Muscle of arm (tissue), 12 donors: ENCODE results near the gene CHRM5. TPM values are rescaled to one million over a fixed set of nuclear protein-coding genes. Genes with fewer than 3 reads are reported as not detected.
"Not testable (repeated sequence)": the region's sequence is repeated elsewhere in the genome, so short reads cannot be mapped to it uniquely, and the experiment has no call there.

ENCODE experiments used
- DNase-seq: peaks from one replicate; pipeline ENCODE4 v3.0.0-alpha.2; 2013
- polyA plus RNA-seq, 12 donors: library from polyadenylated mRNA; unstranded; fragments of 120-200 nt; gene quantifications; one replicate each; pipeline ENCODE4 v1.2.1, GENCODE V29; 2013; ENCODE audit not compliant: insufficient read length in 12 of 12

Gene CHRM5
- polyA plus RNA-seq, 12 donors: 0.04 to 0.17 (median 0.08) TPM; not detected in 4

GRCh38 chr15:34038871-34039789 lies 70.8 kb downstream of the CHRM5 start, which contains the start of gene AVEN:
AVEN (minus strand) TSS chr15:34039204; CDS start chr15:34039046, 158 bp downstream.
- peak; percentile 22 for DNase-seq

GRCh38 chr15:34039790-34040113 lies 71.5 kb downstream of the CHRM5 start:
- no peak for DNase-seq

- DNase-seq: no peak
Measured at GRCh38 chr15:34043391-34043790, 75.1 kb downstream of the CHRM5 start.

- DNase-seq: no peak
Measured at GRCh38 chr15:34043813-34044212, 75.5 kb downstream of the CHRM5 start.

GRCh38 chr15:34046471-34047145 lies 78.3 kb downstream of the CHRM5 start:
- no peak for DNase-seq

- DNase-seq: no peak
Measured at GRCh38 chr15:34047893-34048775, 79.8 kb downstream of the CHRM5 start.

GRCh38 chr15:34049112-34049511 lies 80.8 kb downstream of the CHRM5 start:
- no peak for DNase-seq

GRCh38 chr15:34050385-34050784 lies 82.1 kb downstream of the CHRM5 start:
- DNase-seq: not testable (repeated sequence)

GRCh38 chr15:34054081-34054707 lies 85.9 kb downstream of the CHRM5 start:
- no peak for DNase-seq

- no peak for DNase-seq
Measured at GRCh38 chr15:34055868-34056595, 87.7 kb downstream of the CHRM5 start.

GRCh38 chr15:34056911-34057310 lies 88.6 kb downstream of the CHRM5 start:
- no peak for DNase-seq

GRCh38 chr15:34059476-34059875 lies 91.2 kb downstream of the CHRM5 start:
- no peak for DNase-seq

- no peak for DNase-seq
Measured at GRCh38 chr15:34059946-34060345, 91.6 kb downstream of the CHRM5 start.

- no peak for DNase-seq
Measured at GRCh38 chr15:34064438-34064837, 96.1 kb downstream of the CHRM5 start.

- DNase-seq: no peak
Measured at GRCh38 chr15:34065261-34065660, 97.0 kb downstream of the CHRM5 start.

- DNase-seq: no peak
Measured at GRCh38 chr15:34065941-34066340, 97.6 kb downstream of the CHRM5 start.

- no peak for DNase-seq
Measured at GRCh38 chr15:34070003-34070402, 101.7 kb downstream of the CHRM5 start.

- DNase-seq: no peak
Measured at GRCh38 chr15:34076785-34077184, 108.5 kb downstream of the CHRM5 start.

- DNase-seq: no peak
Measured at GRCh38 chr15:34078900-34079299, 110.6 kb downstream of the CHRM5 start.

GRCh38 chr15:34079904-34080303 lies 111.6 kb downstream of the CHRM5 start:
- no peak for DNase-seq

- DNase-seq: no peak
Measured at GRCh38 chr15:34084086-34084485, 115.8 kb downstream of the CHRM5 start.
